Hepatocyte (in vitro differentiated cells): Measurements from ENCODE around the gene LRCH4. TPM values are rescaled to one million over a fixed set of nuclear protein-coding genes. Genes with fewer than 3 reads are reported as not detected.
"Not testable (repeated sequence)": the region's sequence is repeated elsewhere in the genome, so short reads cannot be mapped to it uniquely, and the experiment has no call there.

ENCODE experiments used
- DNase-seq: peaks from one replicate; pipeline ENCODE4 v3.0.0-alpha.2; 2016; ENCODE audit warnings: low spot score
- H2AFZ ChIP-seq: fragments of 200-600 bp; sonication (generic); 2 replicates; pipeline ENCODE4 v1.6.0; 2016; ENCODE audit warnings: antibody characterized with exemption, mild to moderate bottlenecking
- H3K27ac ChIP-seq: fragments of 200-600 bp; sonication (generic); 2 replicates; pipeline ENCODE4 v1.5.1; 2016; ENCODE audit warnings: mild to moderate bottlenecking
- H3K27me3 ChIP-seq: fragments of 200-600 bp; sonication (generic); 2 replicates; pipeline ENCODE4 v1.6.1; 2016
- H3K36me3 ChIP-seq: fragments of 200-600 bp; sonication (generic); replicated peaks from 2 replicates; pipeline ENCODE4 v1.5.1; 2016; ENCODE audit warnings: low read depth; ENCODE audit not compliant: insufficient read depth
- H3K4me1 ChIP-seq: fragments of 200-600 bp; sonication (generic); 2 replicates; pipeline ENCODE4 v1.5.1; 2016; ENCODE audit warnings: mild to moderate bottlenecking, moderate library complexity; ENCODE audit not compliant: insufficient read depth
- H3K4me2 ChIP-seq: fragments of 200-600 bp; sonication (generic); 2 replicates; pipeline ENCODE4 v1.6.0; 2016
- H3K4me3 ChIP-seq: fragments of 200-600 bp; sonication (generic); 2 replicates; pipeline ENCODE4 v1.5.1; 2016; ENCODE audit warnings: mild to moderate bottlenecking
- H3K79me2 ChIP-seq: fragments of 200-600 bp; sonication (generic); 2 replicates; pipeline ENCODE4 v1.6.0; 2017; ENCODE audit warnings: mild to moderate bottlenecking
- H3K9me2 ChIP-seq: fragments of 200-600 bp; sonication (generic); replicated peaks from 2 replicates; pipeline ENCODE4 v1.6.0; 2017; ENCODE audit warnings: mild to moderate bottlenecking; ENCODE audit not compliant: insufficient read depth
- H3K9me3 ChIP-seq: fragments of 200-600 bp; sonication (generic); 2 replicates; pipeline ENCODE4 v1.5.1; 2016; ENCODE audit warnings: low read depth, mild to moderate bottlenecking
- H4K20me1 ChIP-seq: fragments of 200-600 bp; sonication (generic); 2 replicates; pipeline ENCODE4 v1.6.0; 2016; ENCODE audit warnings: mild to moderate bottlenecking; ENCODE audit not compliant: insufficient read depth, poor library complexity, severe bottlenecking
- CTCF ChIP-seq: fragments of 200-600 bp; sonication (generic); IDR thresholded peaks from 2 replicates; pipeline ENCODE4 v1.5.1; 2016; ENCODE audit warnings: antibody characterized with exemption, mild to moderate bottlenecking; ENCODE audit not compliant: poor library complexity
- EZH2 ChIP-seq: fragments of 200-600 bp; sonication (generic); IDR thresholded peaks from 2 replicates; pipeline ENCODE4 v1.6.1; 2016; ENCODE audit warnings: antibody characterized with exemption, mild to moderate bottlenecking, borderline replicate concordance
- EZH2phosphoT487 ChIP-seq: fragments of 200-600 bp; sonication (generic); IDR thresholded peaks from one replicate; pipeline ENCODE4 v1.6.1; 2018; ENCODE audit warnings: antibody characterized with exemption, mild to moderate bottlenecking, low read depth, moderate library complexity; ENCODE audit not compliant: unreplicated experiment, severe bottlenecking
- WGBS: methylation state at CpG from one replicate; pipeline ENCODE4 v1.1.6; 2016; ENCODE audit warnings: low lambda C conversion rate; ENCODE audit errors: missing lambda C conversion rate; 5-methylcytosine and 5-hydroxymethylcytosine counted together
- polyA plus RNA-seq: library from polyadenylated mRNA; unstranded; fragments of >200 nt; fragmentation: Nextera tagmentation; extraction: Ambion mirVana; gene quantifications from 2 replicates; pipeline ENCODE4 v1.2.1, GENCODE V29; 2016
- total RNA-seq: library from RNA; depleted of rRNA; stranded (reverse); fragments of >200 nt; gene quantifications from 2 replicates; pipeline ENCODE4 v1.2.3, GENCODE V29; 2014

LRCH4 gene
- total and polyA plus RNA-seq, 2 experiments from 2014 or later = 40.3 to 105 TPM

- no peaks in the 10 kb centered on the region for H3K79me2 ChIP-seq
- H3K27ac ChIP-seq = peak overlapping the region; percentile 34
- no peak overlapping the region for H2AFZ ChIP-seq
- no peaks in the 10 kb centered on the region for H3K9me3 ChIP-seq
- H3K36me3 ChIP-seq = no peaks in the 10 kb centered on the region
- 42% methylated on average over 3 of the region's 3 CpGs for WGBS
- no peaks in the 10 kb centered on the region for H3K9me2 ChIP-seq
- TF ChIP-seq EZH2 = no peak
- no peak for TF ChIP-seq CTCF
- no peak for TF ChIP-seq EZH2phosphoT487
- H3K4me3 ChIP-seq = no peak overlapping the region
- no peak overlapping the region for H3K4me2 ChIP-seq
- peaks cover 44% of the 10 kb centered on the region for H3K4me1 ChIP-seq
- H3K27me3 ChIP-seq = no peaks in the 10 kb centered on the region
- no peak for DNase-seq
- H4K20me1 ChIP-seq = no peaks in the 10 kb centered on the region
Measured at GRCh38 chr7:100567751-100568175, 18.2 kb downstream of the LRCH4 start.

- H3K9me2 ChIP-seq = no peaks in the 10 kb centered on the region
- WGBS = 78% methylated on average over 12 of the region's 12 CpGs
- no peak overlapping the region for H3K4me3 ChIP-seq
- no peaks in the 10 kb centered on the region for H3K36me3 ChIP-seq
- no peaks in the 10 kb centered on the region for H3K9me3 ChIP-seq
- peak overlapping the region; percentile 34 for H3K27ac ChIP-seq
- H2AFZ ChIP-seq = no peak overlapping the region
- no peaks in the 10 kb centered on the region for H4K20me1 ChIP-seq
- peaks cover 38% of the 10 kb centered on the region for H3K4me1 ChIP-seq
- DNase-seq = no peak
- no peaks in the 10 kb centered on the region for H3K27me3 ChIP-seq
- H3K79me2 ChIP-seq = no peaks in the 10 kb centered on the region
- TF ChIP-seq EZH2phosphoT487 = no peak
- H3K4me2 ChIP-seq = no peak overlapping the region
Measured at GRCh38 chr7:100567031-100567730, 18.7 kb downstream of the LRCH4 start.

DNA sequence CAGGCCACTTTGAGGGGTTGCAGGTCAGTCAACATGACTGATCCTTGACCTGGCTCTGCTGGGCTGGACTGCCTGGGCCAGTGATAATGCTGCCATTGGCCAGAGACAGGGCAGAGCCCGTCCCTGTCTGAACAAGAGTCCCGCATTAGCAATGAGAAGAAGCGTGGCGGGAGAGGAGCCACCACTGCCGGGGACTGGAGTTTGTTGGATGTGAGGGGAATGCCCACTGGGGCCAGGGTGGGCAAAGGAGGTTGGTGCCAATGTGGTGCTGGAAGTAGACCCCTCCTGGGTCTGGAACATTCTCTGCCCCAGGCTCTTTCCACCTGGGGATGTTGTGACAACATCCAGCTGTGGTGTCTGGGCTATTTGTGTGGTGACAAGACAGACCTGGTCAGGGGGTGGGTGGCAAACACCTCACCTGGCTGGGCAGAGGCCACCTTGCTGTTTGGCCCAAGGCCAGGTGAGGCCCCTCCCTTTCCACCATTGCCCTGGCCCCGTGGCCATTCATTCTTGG, 19.9 kb downstream of the LRCH4 start:
- H2AFZ ChIP-seq = no peak overlapping the region
- 83% methylated on average over 6 of the region's 6 CpGs for WGBS
- H3K79me2 ChIP-seq = no peaks in the 10 kb centered on the region
- no peak overlapping the region for H3K4me3 ChIP-seq
- H3K27me3 ChIP-seq = no peaks in the 10 kb centered on the region
- H3K36me3 ChIP-seq = no peaks in the 10 kb centered on the region
- no peak for DNase-seq
- TF ChIP-seq EZH2phosphoT487 (no peak), EZH2 (no peak), CTCF (no peak)
- no peak overlapping the region for H3K4me2 ChIP-seq
- H3K9me3 ChIP-seq = no peaks in the 10 kb centered on the region
- H4K20me1 ChIP-seq = no peaks in the 10 kb centered on the region
- no peak overlapping the region for H3K27ac ChIP-seq
- peaks cover 27% of the 10 kb centered on the region for H3K4me1 ChIP-seq
- no peaks in the 10 kb centered on the region for H3K9me2 ChIP-seq

GRCh38 chr7:100565133-100565571, 20.8 kb downstream of the LRCH4 start:
- DNase-seq = no peak
- WGBS = 93% methylated on average over 11 of the region's 11 CpGs
- no peaks in the 10 kb centered on the region for H3K36me3 ChIP-seq

GRCh38 chr7:100564405-100564804, 21.5 kb downstream of the LRCH4 start:
- not testable (repeated sequence) for H3K27ac ChIP-seq, H3K27me3 ChIP-seq, H3K9me2 ChIP-seq, DNase-seq, H3K4me2 ChIP-seq, H4K20me1 ChIP-seq, H3K9me3 ChIP-seq, H3K79me2 ChIP-seq, H3K36me3 ChIP-seq, H2AFZ ChIP-seq, H3K4me3 ChIP-seq
- H3K4me1 ChIP-seq = peaks cover 10% of the 10 kb centered on the region
- WGBS = 92% methylated on average over 6 of the region's 6 CpGs

More at GRCh38 chr7:100565133-100565571, 20.8 kb downstream of the LRCH4 start:
- TF ChIP-seq CTCF = no peak
- no peak for TF ChIP-seq EZH2phosphoT487
- TF ChIP-seq EZH2 = no peak
- no peak overlapping the region for H3K27ac ChIP-seq
- no peak overlapping the region for H3K4me2 ChIP-seq
- no peaks in the 10 kb centered on the region for H3K79me2 ChIP-seq
- H3K9me3 ChIP-seq = no peaks in the 10 kb centered on the region
- no peak overlapping the region for H3K4me3 ChIP-seq
- H3K9me2 ChIP-seq = no peaks in the 10 kb centered on the region
- H4K20me1 ChIP-seq = no peaks in the 10 kb centered on the region
- H2AFZ ChIP-seq = no peak overlapping the region
- peaks cover 18% of the 10 kb centered on the region for H3K4me1 ChIP-seq
- no peaks in the 10 kb centered on the region for H3K27me3 ChIP-seq
